Measurements from ENCODE around the gene UBAC2.

GRCh38 chr13:99433543-99434075 lies 233.0 kb downstream of the UBAC2 start:
- TF ChIP-seq, protein P1, sequence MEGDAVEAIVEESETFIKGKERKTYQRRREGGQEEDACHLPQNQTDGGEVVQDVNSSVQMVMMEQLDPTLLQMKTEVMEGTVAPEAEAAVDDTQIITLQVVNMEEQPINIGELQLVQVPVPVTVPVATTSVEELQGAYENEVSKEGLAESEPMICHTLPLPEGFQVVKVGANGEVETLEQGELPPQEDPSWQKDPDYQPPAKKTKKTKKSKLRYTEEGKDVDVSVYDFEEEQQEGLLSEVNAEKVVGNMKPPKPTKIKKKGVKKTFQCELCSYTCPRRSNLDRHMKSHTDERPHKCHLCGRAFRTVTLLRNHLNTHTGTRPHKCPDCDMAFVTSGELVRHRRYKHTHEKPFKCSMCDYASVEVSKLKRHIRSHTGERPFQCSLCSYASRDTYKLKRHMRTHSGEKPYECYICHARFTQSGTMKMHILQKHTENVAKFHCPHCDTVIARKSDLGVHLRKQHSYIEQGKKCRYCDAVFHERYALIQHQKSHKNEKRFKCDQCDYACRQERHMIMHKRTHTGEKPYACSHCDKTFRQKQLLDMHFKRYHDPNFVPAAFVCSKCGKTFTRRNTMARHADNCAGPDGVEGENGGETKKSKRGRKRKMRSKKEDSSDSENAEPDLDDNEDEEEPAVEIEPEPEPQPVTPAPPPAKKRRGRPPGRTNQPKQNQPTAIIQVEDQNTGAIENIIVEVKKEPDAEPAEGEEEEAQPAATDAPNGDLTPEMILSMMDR (IDR thresholded peaks at IDR 0.05): no peak
- TF ChIP-seq POLR2A (IDR thresholded peaks at IDR 0.05): no peak

Data from uterus (tissue), 2 donors.